ENCODE data around the gene SCFD2. TPM values are rescaled to one million over a fixed set of nuclear protein-coding genes. Genes with fewer than 3 reads are reported as not detected.

The SCFD2 gene
- total and polyA plus RNA-seq, 12 donors, result 2.9 to 15.0 (median 9.7) TPM

GRCh38 chr4:52910115-52910514 lies 455.7 kb downstream of the SCFD2 start:
- Histone ChIP-seq H3K9me3 (no peaks in the 10 kb centered on the region), H3K27ac (no peak overlapping the region), H3K4me1 (peaks cover 2 to 29% (median 14%) of the 10 kb centered on the region in 9 donors), H3K4me3 (no peak overlapping the region), H3K36me3 (peaks cover 0 to 8% (median 0%) of the 10 kb centered on the region in 9 donors), H3K27me3 (no peaks in the 10 kb centered on the region)
- no peak for TF ChIP-seq CTCF (IDR thresholded peaks at IDR 0.05)
- ATAC-seq (no peak), DNase-seq (no peak)
- intact Hi-C loops (cut with DNase I), result loop anchor here in 2 of 10 donors (5.0 to 10.0 kb wide), 2 partner anchors 65 to 72 kb away; no protein-coding TSS in a partner anchor

GRCh38 chr4:52907510-52907909 lies 458.4 kb downstream of the SCFD2 start:
- Histone ChIP-seq H3K36me3 (peaks cover 0 to 8% (median 0%) of the 10 kb centered on the region in 9 donors), H3K4me3 (no peak overlapping the region), H3K27ac (no peak overlapping the region), H3K4me1 (peaks cover 0 to 9% (median 0%) of the 10 kb centered on the region in 9 donors), H3K9me3 (no peaks in the 10 kb centered on the region), H3K27me3 (no peaks in the 10 kb centered on the region)
- intact Hi-C loops (cut with DNase I), result no loop called here
- no peak for DNase-seq
- TF ChIP-seq CTCF (IDR thresholded peaks at IDR 0.05), result no peak
- ATAC-seq, result no peak
- WGBS, 2 donors, result 73 to 77% methylated on average over 2 of the region's 2 CpGs

DNA sequence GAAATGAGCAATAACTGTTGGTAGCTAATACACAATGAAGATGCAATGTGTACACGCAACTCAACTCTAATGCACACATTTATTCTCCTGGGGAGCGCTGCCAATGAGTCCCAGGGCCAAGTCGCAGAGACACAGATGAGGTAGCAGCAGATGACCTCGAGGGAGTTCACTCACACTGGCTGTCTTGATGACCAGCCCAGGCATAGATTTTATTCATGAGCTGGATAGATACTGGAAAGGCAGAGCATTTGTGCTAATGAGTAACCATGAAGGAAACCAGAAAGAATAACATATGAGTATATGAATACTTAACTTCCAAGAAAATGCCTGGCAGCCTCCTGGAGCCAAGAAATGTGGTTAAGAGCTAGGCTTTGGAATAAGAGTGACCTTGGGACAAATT lies 461.4 kb downstream of the SCFD2 start:
- 87 to 91% methylated on average over 4 of the region's 4 CpGs for WGBS, 2 donors
- Histone ChIP-seq H3K27me3 (no peaks in the 10 kb centered on the region), H3K4me3 (no peak overlapping the region), H3K4me1 (no peaks in the 10 kb centered on the region), H3K27ac (no peak overlapping the region), H3K36me3 (peaks cover 0 to 13% (median 0%) of the 10 kb centered on the region in 9 donors), H3K9me3 (peaks cover 0 to 8% (median 0%) of the 10 kb centered on the region in 11 donors)
- no peak for TF ChIP-seq CTCF (IDR thresholded peaks at IDR 0.05)
- intact Hi-C loops (cut with DNase I), result no loop called here
- ATAC-seq, result no peak
- DNase-seq, result no peak

GRCh38 chr4:52903273-52903672 lies 462.6 kb downstream of the SCFD2 start:
- DNase-seq (no peak), ATAC-seq (no peak)
- Histone ChIP-seq H3K9me3 (peaks cover 0 to 8% (median 0%) of the 10 kb centered on the region in 11 donors), H3K4me3 (no peak overlapping the region), H3K27me3 (no peaks in the 10 kb centered on the region), H3K4me1 (no peaks in the 10 kb centered on the region), H3K36me3 (peaks cover 0 to 13% (median 0%) of the 10 kb centered on the region in 9 donors), H3K27ac (no peak overlapping the region)
- TF ChIP-seq CTCF (IDR thresholded peaks at IDR 0.05), result no peak
- 95 to 99% methylated on average over 4 of the region's 4 CpGs for WGBS, 2 donors
- intact Hi-C loops (cut with DNase I), result no loop called here

Measured in heart right ventricle (tissue), 16 donors.